A549 treated with CpdA at 1 μM for 4 hours (cell line): ENCODE data around the gene HARS2. TPM values are rescaled to one million over a fixed set of nuclear protein-coding genes. Genes with fewer than 3 reads are reported as not detected.

ENCODE experiments used
- total RNA-seq: library from RNA; stranded (reverse); fragments of 200-300 nt; extraction: Qiagen RNA extraction; gene quantifications from 5 replicates; pipeline ENCODE4 v1.2.3, GENCODE V29; 2022; ENCODE audit warnings: low read depth

Gene HARS2, protein sequence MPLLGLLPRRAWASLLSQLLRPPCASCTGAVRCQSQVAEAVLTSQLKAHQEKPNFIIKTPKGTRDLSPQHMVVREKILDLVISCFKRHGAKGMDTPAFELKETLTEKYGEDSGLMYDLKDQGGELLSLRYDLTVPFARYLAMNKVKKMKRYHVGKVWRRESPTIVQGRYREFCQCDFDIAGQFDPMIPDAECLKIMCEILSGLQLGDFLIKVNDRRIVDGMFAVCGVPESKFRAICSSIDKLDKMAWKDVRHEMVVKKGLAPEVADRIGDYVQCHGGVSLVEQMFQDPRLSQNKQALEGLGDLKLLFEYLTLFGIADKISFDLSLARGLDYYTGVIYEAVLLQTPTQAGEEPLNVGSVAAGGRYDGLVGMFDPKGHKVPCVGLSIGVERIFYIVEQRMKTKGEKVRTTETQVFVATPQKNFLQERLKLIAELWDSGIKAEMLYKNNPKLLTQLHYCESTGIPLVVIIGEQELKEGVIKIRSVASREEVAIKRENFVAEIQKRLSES
- total RNA-seq, result 34.5 to 44.5 TPM (median 38.9 TPM) in 5 replicates

DNA sequence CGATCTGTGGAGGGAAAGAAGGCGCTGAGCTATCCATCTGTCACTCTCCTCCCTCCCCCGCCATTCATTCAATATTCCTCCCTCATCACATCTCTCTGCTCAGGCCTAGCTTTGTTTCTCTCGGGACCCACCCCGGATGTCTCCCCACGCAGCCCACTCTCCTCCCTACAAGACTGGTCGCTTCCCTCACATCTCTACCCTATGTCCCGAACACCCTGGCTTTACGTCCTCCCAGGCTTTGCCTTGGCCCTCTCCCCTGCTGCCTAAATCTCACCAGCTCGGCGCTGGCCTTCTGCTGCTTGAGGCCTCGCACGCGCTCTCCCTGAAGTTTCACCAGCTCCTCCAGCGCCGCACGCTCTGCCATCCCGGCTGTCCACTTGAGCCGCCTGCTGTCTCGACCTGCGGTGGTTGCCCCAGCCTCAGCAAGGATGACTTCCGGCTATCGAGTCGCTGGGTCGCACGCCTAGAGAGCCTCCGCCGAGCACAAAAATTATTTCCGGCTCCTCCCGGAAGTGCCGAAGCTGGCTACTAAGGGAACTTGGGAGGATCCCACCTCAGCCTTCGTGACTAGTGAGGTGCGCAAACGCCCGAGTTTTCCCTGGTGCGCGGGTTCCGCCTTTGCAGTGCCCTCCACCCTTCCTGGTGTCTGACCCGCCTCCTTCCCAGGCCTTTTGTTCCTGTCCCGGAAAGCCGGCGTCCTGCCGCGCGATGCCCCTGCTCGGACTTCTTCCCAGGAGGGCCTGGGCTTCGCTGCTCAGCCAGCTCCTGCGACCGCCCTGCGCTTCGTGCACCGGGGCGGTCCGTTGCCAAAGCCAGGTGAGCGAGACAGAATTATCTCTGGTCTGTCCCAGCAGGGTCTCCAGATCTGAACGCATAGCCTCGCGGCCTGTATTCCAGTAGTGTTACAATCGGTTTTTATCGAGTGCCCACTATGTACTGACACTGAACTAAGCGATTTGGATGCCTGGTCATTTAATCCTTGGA, at the start of gene HARS2, which contains the start of gene HARS1:
Gene HARS2, plus strand, starts transcription at position 515 of the 984 bp plus-strand sequence. Its CDS starts 194 bp downstream, at position 709.
Gene HARS1, minus strand, starts transcription at position 430 of the 984 bp plus-strand sequence. Its CDS starts 66 bp downstream, at position 364.

DNA sequence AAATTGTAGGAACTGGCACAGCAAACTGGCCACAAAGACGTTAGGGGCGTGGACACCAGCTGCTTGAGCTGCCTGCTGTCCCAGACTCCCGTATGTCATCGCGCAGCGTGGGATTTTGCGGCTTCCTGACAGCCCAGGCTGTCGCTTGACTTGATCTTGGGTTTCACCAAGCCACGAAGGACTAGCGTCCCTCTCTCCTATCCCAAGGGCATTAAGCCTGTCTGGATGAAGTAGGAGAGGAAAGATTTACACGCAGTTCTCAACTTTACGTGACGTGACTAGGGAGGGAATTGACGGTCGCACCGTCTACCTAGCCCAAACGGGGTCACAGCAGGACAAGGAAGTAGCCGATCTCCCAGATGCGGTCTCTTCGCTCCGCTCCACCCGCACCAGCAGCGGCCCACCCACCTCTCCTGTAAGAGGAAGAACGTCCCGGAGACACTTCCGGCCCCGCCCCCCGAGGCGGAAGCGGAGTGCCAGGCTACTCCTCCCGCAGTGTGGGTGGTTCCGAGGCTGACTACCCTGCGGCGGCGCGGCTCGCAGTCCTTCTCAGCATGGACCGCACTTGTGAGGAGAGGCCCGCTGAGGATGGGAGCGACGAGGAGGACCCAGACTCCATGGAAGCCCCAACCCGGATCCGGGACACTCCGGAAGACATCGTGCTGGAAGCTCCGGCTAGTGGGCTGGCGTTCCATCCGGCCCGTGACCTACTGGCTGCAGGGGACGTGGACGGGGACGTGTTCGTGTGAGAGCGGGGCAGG, 26.7 kb upstream of the HARS2 start, which contains the start of gene WDR55:
Gene WDR55, plus strand, starts transcription at position 546 of the 761 bp plus-strand sequence. Its CDS starts 9 bp downstream, at position 555.

DNA sequence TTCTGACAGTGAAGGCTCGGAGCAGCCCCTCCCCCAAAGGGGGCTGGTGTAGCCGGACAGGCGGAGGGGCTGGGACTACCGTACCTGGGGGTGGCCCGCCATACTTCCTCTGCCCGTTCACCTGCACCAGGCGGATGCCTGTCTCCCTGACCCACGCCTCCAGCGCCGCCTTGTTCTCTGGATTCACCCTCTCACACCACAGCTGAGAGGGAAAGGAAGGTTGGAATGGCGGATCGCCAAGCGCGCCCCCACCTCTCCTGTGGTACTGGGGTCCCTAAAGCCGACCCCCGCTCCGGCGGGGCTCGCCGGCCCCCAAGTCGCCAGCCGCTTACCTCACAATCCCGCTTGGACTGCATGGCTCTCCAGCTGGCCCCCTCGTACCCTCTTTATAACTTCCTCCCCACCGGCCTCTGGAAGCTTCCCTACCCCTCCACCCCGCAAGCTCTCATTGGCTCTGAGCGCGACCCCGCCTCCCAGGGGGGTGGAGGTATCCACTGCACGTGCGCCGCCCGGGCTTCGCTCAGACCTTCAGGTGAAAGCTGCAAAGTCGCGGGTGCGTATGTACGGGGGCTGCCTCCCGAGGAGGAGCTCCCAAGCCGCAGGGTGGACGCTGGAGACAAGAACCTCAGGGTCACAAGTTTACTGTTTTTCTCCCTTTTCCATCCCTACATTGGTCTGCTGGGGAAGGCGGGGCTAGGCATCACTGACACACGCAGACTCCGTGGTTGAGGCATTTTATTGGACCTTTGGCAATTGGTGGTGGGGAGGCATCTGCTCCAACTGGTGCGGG, 17.9 kb upstream of the HARS2 start, which contains the start of gene DND1:
Gene DND1, minus strand, starts transcription at position 390 of the 790 bp plus-strand sequence. Its CDS starts 34 bp downstream, at position 356.

DNA sequence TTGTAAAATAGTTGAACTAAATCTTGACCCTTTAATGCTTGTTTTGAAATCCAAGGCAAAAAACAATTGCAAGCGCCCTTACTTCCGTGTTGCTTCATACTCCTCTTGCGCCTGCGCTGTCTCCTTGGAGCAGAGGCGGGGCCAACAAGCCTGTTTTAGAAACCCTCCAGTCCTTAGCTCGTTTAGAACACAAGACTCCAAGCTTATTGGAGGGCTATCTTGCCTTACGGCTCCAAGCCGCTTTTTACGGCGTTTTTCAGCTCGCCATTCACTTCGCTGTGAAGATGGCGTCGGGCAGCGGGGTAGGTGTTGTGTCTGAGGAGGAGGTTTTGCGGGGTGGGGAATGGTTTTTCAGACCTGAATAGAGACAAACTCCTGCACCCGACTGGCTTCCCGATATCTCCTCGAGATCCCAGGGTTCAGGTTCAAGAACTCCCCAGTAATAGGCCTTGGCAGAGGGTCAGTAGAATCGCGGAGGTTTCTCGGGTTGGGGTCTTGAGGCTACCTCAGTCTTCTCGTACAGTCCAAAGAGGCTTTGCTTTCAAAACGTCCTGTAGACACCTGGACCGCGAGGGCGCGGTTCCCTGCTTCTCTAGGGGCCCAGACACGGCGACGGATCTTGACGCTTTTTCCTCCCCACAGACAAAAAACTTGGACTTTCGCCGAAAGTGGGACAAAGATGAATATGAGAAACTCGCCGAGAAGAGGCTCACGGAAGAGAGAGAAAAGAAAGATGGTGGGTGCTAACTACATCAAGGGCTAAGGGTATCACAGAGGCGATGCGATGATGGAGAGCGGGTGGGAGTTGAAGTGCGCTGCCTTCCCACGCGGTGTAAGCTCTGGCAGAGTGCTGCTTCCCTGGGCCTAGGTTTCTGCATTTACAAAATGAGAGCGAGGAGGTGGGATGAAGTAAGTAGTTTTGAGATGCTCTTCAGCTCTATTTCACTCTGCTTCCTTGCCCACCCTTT, 9.2 kb downstream of the HARS2 start, which contains the start of gene ZMAT2:
Gene ZMAT2, plus strand, starts transcription at position 271 of the 968 bp plus-strand sequence. Its CDS starts 14 bp downstream, at position 285.

Other genes starting within 250 kb of the HARS2 start
- 1.3 to 5.0 TPM (median 2.1 TPM) in 5 replicates for gene EIF4EBP3, start 143.8 kb upstream of the HARS2 start, total RNA-seq
- gene SRA1, start 134.0 kb upstream of the HARS2 start, total RNA-seq, result 37.6 to 53.3 TPM (median 45.8 TPM) in 5 replicates
- 4.9 to 7.7 TPM (median 6.0 TPM) in 5 replicates for gene APBB3, start 126.9 kb upstream of the HARS2 start, total RNA-seq
- gene SLC35A4, start 126.6 kb upstream of the HARS2 start, total RNA-seq, result 74.7 to 85.5 TPM (median 78.4 TPM) in 5 replicates
- 3.6 to 5.6 TPM (median 4.4 TPM) in 5 replicates for gene CD14, start 58.3 kb upstream of the HARS2 start, total RNA-seq
- 9.6 to 15.1 TPM (median 13.0 TPM) in 5 replicates for gene TMCO6, start 52.0 kb upstream of the HARS2 start, total RNA-seq
- gene NDUFA2, start 43.8 kb upstream of the HARS2 start, total RNA-seq, result 108 to 128 TPM (median 123 TPM) in 5 replicates
- gene IK, start 43.6 kb upstream of the HARS2 start, total RNA-seq, result 94.9 to 140 TPM (median 98.2 TPM) in 5 replicates
- 29.2 to 32.4 TPM (median 29.6 TPM) in 5 replicates for gene WDR55, start 26.6 kb upstream of the HARS2 start, total RNA-seq
- 0.47 to 1.0 TPM (median 0.82 TPM) in 5 replicates for gene DND1, start 17.9 kb upstream of the HARS2 start, total RNA-seq
- gene HARS1, start 85 bp upstream of the HARS2 start, total RNA-seq, result 81.3 to 85.6 TPM (median 83.4 TPM) in 5 replicates
- 81.8 to 121 TPM (median 90.3 TPM) in 5 replicates for gene ZMAT2, start 9.0 kb downstream of the HARS2 start, total RNA-seq
- gene PCDHA1, start 94.7 kb downstream of the HARS2 start, total RNA-seq, result 0.12 to 0.23 TPM (median 0.21 TPM) in 5 replicates
- 0.03 to 0.10 TPM (median 0.05 TPM) in 5 replicates for gene PCDHA2, start 103.4 kb downstream of the HARS2 start, total RNA-seq
- 0.74 to 1.1 TPM (median 0.91 TPM) in 5 replicates for gene PCDHA3, start 109.6 kb downstream of the HARS2 start, total RNA-seq
- 1.4 to 2.0 TPM (median 1.7 TPM) in 5 replicates for gene PCDHA4, start 115.6 kb downstream of the HARS2 start, total RNA-seq
- 0.44 to 0.75 TPM (median 0.63 TPM) in 5 replicates for gene PCDHA5, start 130.2 kb downstream of the HARS2 start, total RNA-seq
- 0.07 to 0.09 TPM (median 0.09 TPM) in 3 of 5 replicates, not detected in the others for gene PCDHA6, start 136.5 kb downstream of the HARS2 start, total RNA-seq
- 0.08 to 0.22 TPM (median 0.13 TPM) in 5 replicates for gene PCDHA7, start 142.8 kb downstream of the HARS2 start, total RNA-seq
- 0.06 to 0.08 TPM (median 0.07 TPM) in 4 of 5 replicates, not detected in the other for gene PCDHA8, start 149.7 kb downstream of the HARS2 start, total RNA-seq
- not detected in 5 replicates for gene PCDHA9, start 156.9 kb downstream of the HARS2 start, total RNA-seq
- 0.01 to 0.02 TPM in 2 of 5 replicates, not detected in the others for gene PCDHA10, start 164.4 kb downstream of the HARS2 start, total RNA-seq
- gene PCDHA11, start 177.5 kb downstream of the HARS2 start, total RNA-seq, result 0.12 to 0.43 TPM (median 0.18 TPM) in 5 replicates
- gene PCDHA12, start 183.9 kb downstream of the HARS2 start, total RNA-seq, result 2.5 to 2.9 TPM (median 2.5 TPM) in 5 replicates
- 0.06 to 0.10 TPM (median 0.07 TPM) in 4 of 5 replicates, not detected in the other for gene PCDHA13, start 190.7 kb downstream of the HARS2 start, total RNA-seq
- gene PCDHAC1, start 234.8 kb downstream of the HARS2 start, total RNA-seq, result 1.1 to 1.4 TPM (median 1.2 TPM) in 5 replicates